MCF 10A (cell line): ENCODE results near the gene DRAM1. TPM values are rescaled to one million over a fixed set of nuclear protein-coding genes. Genes with fewer than 3 reads are reported as not detected.

Experiments
- BruUV-seq: library from RNA; stranded (reverse); fragments of 400-500 nt; replicated peaks from 2 replicates; lab custom pipeline; 2021; lab: Mats Ljungman, UMichigan
- CTCF ChIA-PET: fragments of 300-600 bp; sonication (Branson Sonifier 250); formaldehyde crosslinking; extraction: SDS; loops from one replicate; lab custom pipeline; 2021; ENCODE audit warnings: antibody characterized with exemption, inconsistent platforms; lab: Yijun Ruan, JAX
- POLR2A ChIA-PET: fragments of 300-600, 350-650 bp; sonication (Branson Sonifier 250); formaldehyde crosslinking; extraction: SDS; loops from one replicate; lab custom pipeline; 2020; ENCODE audit warnings: antibody characterized with exemption, inconsistent platforms; lab: Yijun Ruan, JAX
- DNase-seq: peaks from one replicate; pipeline ENCODE4 v3.0.0-alpha.2; 2018; ENCODE audit not compliant: unreplicated experiment
- H3K27ac Mint-ChIP-seq: one replicate; pipeline ENCODE4 v1.8.0; 2022; ENCODE audit warnings: mild to moderate bottlenecking, low read depth, mixed read lengths; ENCODE audit not compliant: unreplicated experiment
- H3K27me3 Mint-ChIP-seq: one replicate; pipeline ENCODE4 v1.8.0; 2022; ENCODE audit warnings: mixed read lengths; ENCODE audit not compliant: insufficient read depth, unreplicated experiment
- H3K36me3 Mint-ChIP-seq: one replicate; pipeline ENCODE4 v1.8.0; 2022; ENCODE audit warnings: mild to moderate bottlenecking, moderate library complexity, mixed read lengths; ENCODE audit not compliant: insufficient read depth, unreplicated experiment
- H3K4me1 Mint-ChIP-seq: one replicate; pipeline ENCODE4 v1.8.0; 2022; ENCODE audit warnings: mixed read lengths; ENCODE audit not compliant: insufficient read depth, unreplicated experiment
- H3K4me3 Mint-ChIP-seq: one replicate; pipeline ENCODE4 v1.8.0; 2022; ENCODE audit warnings: mild to moderate bottlenecking, moderate library complexity, mixed read lengths; ENCODE audit not compliant: unreplicated experiment
- H3K9me3 Mint-ChIP-seq: one replicate; pipeline ENCODE4 v1.8.0; 2022; ENCODE audit warnings: mixed read lengths; ENCODE audit not compliant: unreplicated experiment
- intact Hi-C: fragments of 100-400 bp; cut with micrococcal nuclease; formaldehyde crosslinking; loops from 2 replicates; pipeline ENCODE4 v1.14.1; 2022
- total RNA-seq: library from RNA; stranded (reverse); gene quantifications from 2 replicates; pipeline ENCODE4 v1.2.3, GENCODE V29; 2022
- TF ChIP-seq, protein P1 (sequence below): fragments of 200-600 bp; IDR thresholded peaks from one replicate; pipeline ENCODE4 v1.8.0; 2022; ENCODE audit warnings: antibody characterized with exemption, mild to moderate bottlenecking; ENCODE audit not compliant: unreplicated experiment

DRAM1 gene
- total RNA-seq, 1 experiment from 2014 or later = 8.7 TPM

DNA sequence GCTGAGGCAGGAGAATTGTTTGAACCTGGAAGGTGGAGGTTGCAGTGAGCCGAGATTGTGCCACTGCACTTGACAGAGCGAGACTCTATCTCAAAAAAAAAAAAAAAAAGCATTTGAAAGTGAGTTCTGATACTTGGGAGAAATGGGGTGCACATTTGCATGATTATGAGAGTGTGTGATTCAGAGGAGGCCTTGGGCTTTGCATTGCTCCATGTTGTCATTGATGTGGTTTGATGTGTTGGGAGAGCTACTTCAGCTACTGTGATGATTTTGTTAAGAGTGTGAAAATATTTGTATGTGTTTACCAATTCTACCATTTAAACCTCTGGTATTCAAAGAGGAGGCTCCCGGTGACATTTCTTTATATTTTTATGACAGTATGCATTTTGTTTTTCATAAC lies 24.4 kb downstream of the DRAM1 start:
- intact Hi-C loops = no loop called here
- Mint-ChIP-seq H3K36me3 (peaks cover 13% of the 10 kb centered on the region), H3K4me3 (no peak overlapping the region), H3K27me3 (no peaks in the 10 kb centered on the region), H3K4me1 (no peaks in the 10 kb centered on the region), H3K9me3 (no peaks in the 10 kb centered on the region), H3K27ac (no peak overlapping the region)
- TF ChIP-seq, protein P1, sequence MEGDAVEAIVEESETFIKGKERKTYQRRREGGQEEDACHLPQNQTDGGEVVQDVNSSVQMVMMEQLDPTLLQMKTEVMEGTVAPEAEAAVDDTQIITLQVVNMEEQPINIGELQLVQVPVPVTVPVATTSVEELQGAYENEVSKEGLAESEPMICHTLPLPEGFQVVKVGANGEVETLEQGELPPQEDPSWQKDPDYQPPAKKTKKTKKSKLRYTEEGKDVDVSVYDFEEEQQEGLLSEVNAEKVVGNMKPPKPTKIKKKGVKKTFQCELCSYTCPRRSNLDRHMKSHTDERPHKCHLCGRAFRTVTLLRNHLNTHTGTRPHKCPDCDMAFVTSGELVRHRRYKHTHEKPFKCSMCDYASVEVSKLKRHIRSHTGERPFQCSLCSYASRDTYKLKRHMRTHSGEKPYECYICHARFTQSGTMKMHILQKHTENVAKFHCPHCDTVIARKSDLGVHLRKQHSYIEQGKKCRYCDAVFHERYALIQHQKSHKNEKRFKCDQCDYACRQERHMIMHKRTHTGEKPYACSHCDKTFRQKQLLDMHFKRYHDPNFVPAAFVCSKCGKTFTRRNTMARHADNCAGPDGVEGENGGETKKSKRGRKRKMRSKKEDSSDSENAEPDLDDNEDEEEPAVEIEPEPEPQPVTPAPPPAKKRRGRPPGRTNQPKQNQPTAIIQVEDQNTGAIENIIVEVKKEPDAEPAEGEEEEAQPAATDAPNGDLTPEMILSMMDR = no peak
- ChIA-PET POLR2A (no interaction called here), CTCF (interaction anchor here (1.0 kb wide), 1 partner anchor 20 kb away, joined by 4 read pairs; no protein-coding TSS in a partner anchor)
- no peak for DNase-seq
- BruUV-seq = no TSS peak

DNA sequence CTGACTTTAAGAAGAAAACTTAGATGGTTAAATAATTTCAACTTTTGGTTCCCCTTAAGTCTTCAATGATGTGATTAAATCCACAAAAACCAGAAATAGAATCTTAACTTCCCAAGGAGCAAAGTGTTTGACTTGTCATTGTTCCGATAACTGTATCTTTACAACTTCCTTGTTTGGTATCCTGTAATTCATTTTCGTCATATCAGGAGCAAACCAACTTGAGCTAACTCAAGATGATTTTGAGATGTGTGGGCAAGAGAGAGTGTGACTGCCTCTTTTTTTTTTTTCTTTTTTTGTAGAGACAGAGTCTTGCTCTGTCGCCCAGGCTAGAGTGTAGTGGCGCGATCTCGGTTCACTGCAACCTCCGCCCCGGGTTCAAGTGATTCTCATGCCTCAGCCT lies 25.3 kb downstream of the DRAM1 start:
- no peak for DNase-seq
- no peaks in the 10 kb centered on the region for H3K27me3 Mint-ChIP-seq
- ChIA-PET CTCF (interaction anchor here (0.6 to 1.2 kb wide), 3 partner anchors 11 to 70 kb away, joined by 3 to 4 read pairs (median 3); no protein-coding TSS in a partner anchor), POLR2A (no interaction called here)
- H3K9me3 Mint-ChIP-seq = no peaks in the 10 kb centered on the region
- intact Hi-C loops = no loop called here
- no peak overlapping the region for H3K27ac Mint-ChIP-seq
- BruUV-seq = no TSS peak
- H3K36me3 Mint-ChIP-seq = peaks cover 13% of the 10 kb centered on the region
- no peaks in the 10 kb centered on the region for H3K4me1 Mint-ChIP-seq
- TF ChIP-seq, protein P1 = no peak
- H3K4me3 Mint-ChIP-seq = no peak overlapping the region

DNA sequence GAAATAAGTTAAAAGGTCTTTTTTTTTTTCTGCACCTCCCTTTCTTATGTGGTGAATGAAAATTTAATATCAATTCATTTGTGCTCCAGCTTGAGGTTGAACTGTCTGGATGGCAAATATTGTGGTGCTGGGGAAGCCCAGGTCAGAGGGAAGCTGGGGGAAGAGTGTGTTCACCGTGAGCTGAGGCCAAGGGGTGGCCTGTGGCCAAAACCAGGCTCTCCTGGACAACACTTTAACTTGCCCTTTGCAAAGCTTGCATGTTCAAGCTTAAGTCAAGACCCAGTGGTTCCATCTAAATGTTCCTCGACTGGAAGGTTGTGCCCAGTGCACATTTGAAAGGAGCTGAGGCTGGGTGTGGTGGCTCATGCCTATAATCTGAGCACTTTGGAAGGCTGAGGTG lies 28.8 kb downstream of the DRAM1 start:
- peaks cover 6% of the 10 kb centered on the region for H3K36me3 Mint-ChIP-seq
- intact Hi-C loops = no loop called here
- BruUV-seq = no TSS peak
- TF ChIP-seq, protein P1 = no peak
- H3K9me3 Mint-ChIP-seq = no peaks in the 10 kb centered on the region
- H3K4me3 Mint-ChIP-seq = no peak overlapping the region
- no peaks in the 10 kb centered on the region for H3K27me3 Mint-ChIP-seq
- ChIA-PET CTCF (interaction anchor here (0.6 to 1.1 kb wide), 5 partner anchors 12 to 1907 kb away, joined by 3 to 4 read pairs (median 3); no protein-coding TSS in a partner anchor), POLR2A (interaction anchor here (0.9 to 2.5 kb wide), 2 partner anchors 11 to 75 kb away, joined by 4 to 9 read pairs; no protein-coding TSS in a partner anchor)
- no peak for DNase-seq
- no peaks in the 10 kb centered on the region for H3K4me1 Mint-ChIP-seq
- H3K27ac Mint-ChIP-seq = no peak overlapping the region

DNA sequence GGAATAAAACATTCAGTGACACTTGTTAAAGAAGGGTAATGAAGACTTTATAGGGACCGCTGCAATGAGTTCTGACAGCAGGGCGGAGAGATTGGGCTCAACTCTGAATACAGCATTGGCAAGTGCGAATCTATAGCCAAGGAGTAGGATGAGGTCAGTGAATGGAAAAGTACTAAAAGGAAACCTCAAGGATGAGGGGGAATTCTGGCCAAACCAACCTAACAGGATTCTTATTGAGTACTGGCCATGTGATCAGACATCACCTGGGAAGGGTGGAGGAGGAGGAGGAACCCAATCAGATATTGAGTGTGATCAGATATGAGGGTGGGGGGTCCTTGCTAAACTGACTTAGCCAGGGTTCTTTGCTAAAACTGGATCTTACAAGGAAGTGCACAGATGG lies 31.0 kb downstream of the DRAM1 start:
- no peaks in the 10 kb centered on the region for H3K36me3 Mint-ChIP-seq
- H3K9me3 Mint-ChIP-seq = no peaks in the 10 kb centered on the region
- no peak overlapping the region for H3K27ac Mint-ChIP-seq
- H3K4me3 Mint-ChIP-seq = no peak overlapping the region
- H3K27me3 Mint-ChIP-seq = no peaks in the 10 kb centered on the region
- intact Hi-C loops = no loop called here
- no TSS peak for BruUV-seq
- CTCF ChIA-PET = interaction anchor here (0.6 kb wide), 1 partner anchor 148 kb away, joined by 3 read pairs; no protein-coding TSS in a partner anchor
- no peaks in the 10 kb centered on the region for H3K4me1 Mint-ChIP-seq
- TF ChIP-seq, protein P1 = no peak
- POLR2A ChIA-PET = no interaction called here
- DNase-seq = no peak
